HG02870 (cell line): ENCODE data around the gene ELAPOR1.
A peak's percentile ranks its signal among the peaks of the same experiment; 100 is the strongest.
"Not testable (repeated sequence)": the region's sequence is repeated elsewhere in the genome, so short reads cannot be mapped to it uniquely, and the experiment has no call there.

Experiments used
- ATAC-seq: cut with Tn5 transposase; IDR thresholded peaks from one replicate; pipeline ENCODE4 v1.9.1; 2021; ENCODE audit warnings: mild to moderate bottlenecking, moderate library complexity; ENCODE audit not compliant: unreplicated experiment

Gene ELAPOR1

DNA sequence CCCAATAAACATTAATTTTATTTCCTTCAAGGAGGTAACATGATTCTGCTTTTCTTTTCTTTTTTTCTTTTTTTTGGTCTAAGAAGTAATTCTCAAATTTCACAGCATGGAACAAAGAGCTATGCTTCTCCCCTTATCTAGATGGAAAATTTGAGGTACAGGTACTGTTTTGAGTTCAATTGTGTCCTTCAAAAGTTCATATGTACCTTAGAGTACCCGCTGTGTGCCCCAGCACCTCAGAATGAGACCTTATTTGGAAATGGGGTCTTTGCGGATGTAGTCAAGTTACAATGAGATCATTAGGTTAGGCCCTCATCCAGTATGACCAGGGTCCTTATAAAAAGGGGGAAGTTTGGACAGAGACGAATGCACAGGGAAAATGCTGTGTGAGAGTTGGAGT lies 22.0 kb downstream of the ELAPOR1 start:
- no peak for ATAC-seq

DNA sequence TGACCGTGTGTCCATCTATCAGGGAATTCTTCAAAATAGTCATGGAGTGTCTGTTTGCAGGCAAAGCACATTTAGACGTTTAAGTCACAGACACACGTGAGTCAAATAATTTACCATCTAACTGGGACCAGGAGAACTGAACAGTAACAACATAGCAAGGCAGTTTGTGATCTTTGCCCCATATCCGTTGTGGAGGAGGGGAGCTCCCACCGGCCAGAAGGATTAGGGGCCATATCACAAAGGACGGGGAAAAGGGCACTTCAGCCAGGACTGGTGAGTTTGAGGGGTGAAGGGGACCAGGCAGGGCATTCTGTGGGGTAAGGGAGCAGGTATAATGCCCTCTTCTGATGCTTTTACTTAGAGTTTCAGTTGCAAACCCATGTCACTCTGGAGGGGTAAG lies 22.9 kb downstream of the ELAPOR1 start:
- ATAC-seq = no peak

- ATAC-seq = no peak
These were observed 24.0 kb downstream of the ELAPOR1 start for GRCh38 chr1:109137958-109138357.

- ATAC-seq = no peak
These were observed 24.4 kb downstream of the ELAPOR1 start for GRCh38 chr1:109138358-109138757.

- no peak for ATAC-seq
These were observed 26.5 kb downstream of the ELAPOR1 start for GRCh38 chr1:109140392-109140791.

DNA sequence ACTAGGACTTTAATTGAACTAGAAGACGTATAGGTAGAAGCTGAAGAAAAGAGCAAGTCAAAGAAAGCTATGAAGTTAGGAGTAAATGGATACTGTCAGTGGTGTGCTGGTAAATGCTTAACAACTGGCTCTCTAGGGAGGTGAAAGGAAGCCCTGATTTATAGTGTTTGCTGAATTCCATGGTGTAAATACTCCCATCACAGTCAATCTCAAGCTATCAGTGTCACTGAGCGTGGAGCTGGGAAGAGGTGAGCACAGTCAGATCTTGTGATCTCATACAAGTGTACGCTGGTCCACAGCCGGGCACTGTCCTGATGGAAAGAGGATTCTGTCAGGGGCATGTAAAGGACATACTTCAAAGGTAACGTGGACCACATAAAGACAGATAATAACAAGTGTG lies 28.3 kb downstream of the ELAPOR1 start:
- no peak for ATAC-seq

GRCh38 chr1:109142725-109143124 lies 28.8 kb downstream of the ELAPOR1 start:
- ATAC-seq = not testable (repeated sequence)

GRCh38 chr1:109148987-109149561 lies 35.2 kb downstream of the ELAPOR1 start:
- ATAC-seq = no peak

DNA sequence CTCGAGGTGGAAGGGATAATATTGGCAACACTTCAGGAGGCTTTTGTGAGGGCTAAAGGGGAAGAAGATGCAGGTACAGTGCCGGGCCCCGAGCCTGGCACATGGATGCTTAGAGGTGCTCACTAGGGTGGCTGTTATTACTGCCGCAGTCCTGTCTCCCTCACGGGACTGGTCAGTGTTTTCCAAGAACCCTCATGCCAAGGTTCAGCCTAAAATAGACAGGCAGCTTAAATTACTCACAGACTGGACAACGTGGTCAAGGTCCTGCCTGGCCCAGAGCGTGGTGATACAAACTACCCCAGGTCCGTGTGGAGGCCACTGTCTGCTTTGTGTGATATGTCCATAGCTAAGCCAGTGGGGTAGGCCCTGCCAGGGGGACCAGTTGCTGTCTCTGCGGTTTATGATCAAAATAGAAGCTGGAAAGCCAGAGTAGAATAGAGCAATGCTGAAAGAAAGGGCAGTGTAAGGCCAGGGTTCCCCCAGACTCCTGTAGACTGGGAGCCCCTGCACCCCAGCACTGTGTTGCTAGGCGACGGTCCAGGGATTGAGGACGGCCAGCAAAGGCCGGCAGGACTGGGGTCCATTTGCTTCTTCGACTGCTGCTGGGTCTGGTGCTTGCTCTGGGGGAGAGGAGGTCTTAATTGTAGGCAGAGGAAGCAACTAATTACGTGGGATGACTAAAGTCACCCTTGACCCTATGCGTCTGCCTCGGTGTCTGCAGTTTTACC lies 36.1 kb downstream of the ELAPOR1 start:
- ATAC-seq = no peak

- ATAC-seq = no peak
These were observed 37.5 kb downstream of the ELAPOR1 start for GRCh38 chr1:109151146-109151990.

- ATAC-seq = no peak
These were observed 38.3 kb downstream of the ELAPOR1 start for GRCh38 chr1:109152196-109152595.

GRCh38 chr1:109156916-109157385 lies 43.0 kb downstream of the ELAPOR1 start:
- ATAC-seq = no peak

DNA sequence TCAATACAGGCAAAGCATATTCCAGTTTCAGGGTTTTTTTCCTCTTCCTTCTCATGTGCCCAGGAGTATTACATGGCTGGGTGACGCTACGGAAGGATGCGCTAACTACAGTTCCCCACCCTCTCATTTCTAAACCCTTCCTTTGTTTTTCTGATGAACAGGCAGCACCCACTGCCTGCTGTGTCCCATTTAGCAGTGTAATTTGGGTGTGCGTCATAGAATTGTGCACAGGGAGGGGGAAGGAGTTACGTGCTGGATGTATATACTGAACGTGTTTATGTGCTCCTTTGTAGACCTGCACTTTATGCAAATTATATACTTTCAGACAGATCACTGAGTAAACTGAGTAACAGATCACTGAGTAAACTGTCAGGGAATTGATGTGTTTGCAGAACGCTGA lies 44.5 kb downstream of the ELAPOR1 start:
- ATAC-seq = no peak

- no peak for ATAC-seq
These were observed 45.4 kb downstream of the ELAPOR1 start for GRCh38 chr1:109159326-109159725.

DNA sequence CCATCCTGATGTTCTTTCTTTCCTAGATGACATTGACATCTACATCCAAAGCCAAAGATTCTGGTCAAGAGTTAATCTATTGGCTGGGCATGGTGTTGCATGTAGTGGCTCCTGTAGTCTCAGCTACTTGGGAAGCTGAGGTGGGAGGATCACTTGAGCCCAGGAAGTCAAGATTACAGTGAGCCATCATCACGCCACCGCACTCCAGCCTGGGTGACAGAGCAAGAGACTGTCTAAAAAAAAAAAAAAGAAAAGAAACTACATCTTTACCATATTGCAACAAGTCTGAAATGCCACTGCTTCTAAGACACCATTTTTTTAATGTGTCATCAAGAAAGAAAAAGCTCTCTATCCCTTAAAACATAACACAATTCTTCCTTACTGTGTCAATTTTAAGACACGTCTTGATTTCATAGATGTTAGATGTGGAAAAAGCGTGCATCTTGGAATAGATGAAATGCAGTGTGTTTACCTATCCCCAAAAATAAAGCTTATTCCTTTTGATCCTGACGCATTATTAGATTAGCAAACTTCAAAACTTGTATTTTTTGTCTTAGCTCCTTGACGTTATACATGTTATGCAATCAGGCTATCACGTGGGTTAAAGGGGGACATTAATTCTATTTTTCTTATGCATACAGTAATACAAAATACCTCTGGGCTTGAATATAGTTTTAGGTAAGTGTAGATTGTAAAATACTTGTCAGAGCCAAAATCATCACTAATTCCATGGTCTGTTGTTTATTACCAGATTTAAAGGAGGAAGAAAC lies 46.3 kb downstream of the ELAPOR1 start:
- no peak for ATAC-seq

- ATAC-seq = peak; percentile 53
These were observed 48.1 kb downstream of the ELAPOR1 start for GRCh38 chr1:109161858-109162606.

- ATAC-seq = no peak
These were observed 48.7 kb downstream of the ELAPOR1 start for GRCh38 chr1:109162626-109163025.

DNA sequence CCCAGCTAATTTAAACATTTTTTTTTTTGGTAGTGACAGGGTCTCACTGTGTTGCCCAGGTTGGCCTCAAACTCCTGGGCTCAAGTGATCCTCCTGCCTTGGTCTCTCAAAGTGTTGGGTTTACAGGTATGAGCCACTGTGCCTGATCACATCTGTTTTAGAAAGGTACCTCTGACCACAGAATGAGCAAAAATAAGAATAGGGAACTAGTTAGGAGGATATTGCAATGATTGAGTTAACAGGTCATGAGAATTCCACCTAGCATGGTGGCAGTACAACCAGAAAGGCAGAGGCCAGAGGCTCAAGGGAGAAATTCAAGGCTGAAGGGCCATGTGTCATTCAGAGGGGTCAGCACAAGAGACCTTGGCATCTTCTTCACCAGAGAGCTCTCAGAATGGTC lies 49.6 kb downstream of the ELAPOR1 start:
- no peak for ATAC-seq
